Stromal cell of bone marrow (primary cell): Measurements from ENCODE around the gene CCL20.
"Not testable (repeated sequence)": the region's sequence is repeated elsewhere in the genome, so short reads cannot be mapped to it uniquely, and the experiment has no call there.

Source experiments
- DNase-seq: peaks from one replicate; pipeline ENCODE4 v3.0.0-alpha.2; 2012; ENCODE audit warnings: low read depth

CCL20 gene, protein sequence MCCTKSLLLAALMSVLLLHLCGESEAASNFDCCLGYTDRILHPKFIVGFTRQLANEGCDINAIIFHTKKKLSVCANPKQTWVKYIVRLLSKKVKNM

GRCh38 chr2:227813562-227814353, at the start of gene CCL20:
CCL20 (plus strand) TSS chr2:227813842; CDS start chr2:227813912, 70 bp downstream.
- no peak for DNase-seq

- no peak for DNase-seq
Observed at GRCh38 chr2:227765788-227766372, 47.8 kb upstream of the CCL20 start.

GRCh38 chr2:227766373-227766883, 47.2 kb upstream of the CCL20 start:
- DNase-seq, result peak; percentile 46

DNA sequence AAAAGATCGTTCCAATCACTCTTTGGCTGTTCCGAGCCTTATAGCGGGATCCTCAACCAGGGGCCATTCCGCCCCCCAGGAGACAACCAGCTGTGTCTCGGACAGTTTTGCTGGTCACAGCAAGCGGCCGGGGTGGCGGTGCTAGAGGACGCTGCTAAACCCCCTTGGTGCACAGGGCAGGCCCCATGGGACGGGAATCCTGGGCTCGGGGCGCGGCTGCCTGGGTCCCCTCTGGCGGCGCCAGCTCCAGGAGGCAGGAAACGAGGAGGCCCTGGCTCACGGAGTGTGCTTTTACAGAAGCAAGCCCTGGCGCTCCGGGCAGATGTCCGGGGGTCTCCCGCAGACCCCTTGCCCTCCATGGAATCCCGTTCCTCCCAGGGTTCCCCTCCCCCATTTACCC, 45.8 kb upstream of the CCL20 start:
- no peak for DNase-seq

DNA sequence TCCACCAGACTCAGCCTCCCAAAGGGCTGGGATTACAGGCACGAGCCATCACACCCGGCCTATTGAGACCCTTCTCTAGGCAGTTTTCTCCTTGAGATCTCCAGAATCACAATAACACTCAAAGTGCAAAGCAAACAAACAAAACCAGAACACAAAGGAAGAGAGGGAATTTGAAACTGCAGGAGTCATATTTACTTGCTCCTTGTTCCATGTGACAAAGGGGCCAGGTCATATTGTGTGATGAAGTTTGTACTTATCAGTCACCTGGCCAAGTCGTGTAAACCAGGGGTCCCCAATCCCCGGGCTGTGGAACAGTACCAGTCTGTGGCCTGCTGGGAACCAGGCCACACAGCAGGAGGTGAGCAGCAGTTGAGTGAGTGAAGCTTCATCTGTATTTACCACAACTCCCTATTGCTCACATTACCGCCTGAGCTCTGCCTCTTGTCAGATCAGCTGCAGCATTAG, 41.4 kb upstream of the CCL20 start:
- DNase-seq, result no peak

DNA sequence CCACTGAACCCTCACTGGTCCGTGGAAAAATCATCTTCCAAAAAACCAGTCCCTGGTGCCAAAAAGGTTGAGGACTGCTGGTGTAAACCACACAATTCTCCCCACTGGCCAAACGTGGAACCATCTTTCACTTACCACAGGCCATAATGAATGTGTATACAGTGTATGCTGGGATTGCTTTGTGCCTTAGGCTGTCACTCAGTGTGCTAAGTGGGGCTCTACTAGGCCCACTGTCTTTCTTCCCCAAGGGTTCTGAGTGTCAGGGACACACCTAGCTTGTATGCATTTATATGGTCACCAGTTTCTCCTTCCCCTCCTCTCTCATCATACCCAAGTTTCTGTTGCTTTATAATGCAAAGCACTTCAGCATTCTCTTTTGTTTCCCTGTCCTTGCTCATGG, 40.7 kb upstream of the CCL20 start:
- no peak for DNase-seq

- no peak for DNase-seq
Observed at GRCh38 chr2:227774011-227774624, 39.5 kb upstream of the CCL20 start.

GRCh38 chr2:227774895-227775842, 38.5 kb upstream of the CCL20 start:
- no peak for DNase-seq

- DNase-seq, result no peak
Observed at GRCh38 chr2:227780981-227781615, 32.5 kb upstream of the CCL20 start.

GRCh38 chr2:227781841-227782240, 31.8 kb upstream of the CCL20 start:
- no peak for DNase-seq

GRCh38 chr2:227782804-227783203, 30.8 kb upstream of the CCL20 start:
- DNase-seq, result no peak

GRCh38 chr2:227783404-227784138, 30.1 kb upstream of the CCL20 start:
- no peak for DNase-seq

GRCh38 chr2:227785293-227785692, 28.3 kb upstream of the CCL20 start:
- no peak for DNase-seq

DNA sequence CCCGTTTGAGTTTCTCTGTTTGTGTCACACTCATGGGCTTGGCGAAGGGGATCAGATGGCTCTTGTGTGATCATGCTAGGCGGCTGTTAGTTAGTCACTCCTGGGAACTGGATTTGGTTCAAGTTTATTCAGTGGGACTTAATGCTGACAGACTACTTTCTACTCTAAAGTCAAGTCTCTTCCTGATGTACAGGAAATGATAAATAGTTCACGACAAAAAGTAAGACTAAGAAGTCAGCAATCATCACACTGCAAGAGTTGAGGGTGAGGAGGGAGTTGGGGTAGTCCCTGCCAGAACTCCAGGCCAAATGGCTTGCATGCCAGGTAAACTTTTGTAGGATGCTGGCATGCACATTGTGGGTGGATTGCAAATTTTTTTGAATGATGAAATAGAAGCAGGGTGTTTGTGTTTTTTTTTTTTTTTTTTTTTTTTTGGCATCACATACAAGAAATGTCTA, 25.1 kb upstream of the CCL20 start:
- no peak for DNase-seq

DNA sequence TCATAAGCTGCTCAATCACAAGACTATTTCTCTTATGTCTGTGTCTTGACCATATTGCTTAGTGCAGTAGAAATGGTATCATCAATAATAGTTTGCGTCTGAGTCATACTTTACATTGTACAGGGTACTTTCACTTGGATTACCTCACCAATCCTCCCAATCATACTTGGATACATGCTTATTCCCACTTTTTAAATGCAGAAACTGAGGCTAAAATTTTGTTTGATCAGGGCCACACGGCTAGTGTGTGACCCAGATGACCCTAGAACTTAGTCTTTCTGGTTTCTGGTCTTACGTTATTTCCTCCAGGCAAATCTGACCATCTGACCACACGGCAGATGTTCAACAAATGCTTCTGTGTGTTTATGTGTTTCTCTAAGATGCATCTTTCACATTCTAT, 23.8 kb upstream of the CCL20 start:
- no peak for DNase-seq

DNA sequence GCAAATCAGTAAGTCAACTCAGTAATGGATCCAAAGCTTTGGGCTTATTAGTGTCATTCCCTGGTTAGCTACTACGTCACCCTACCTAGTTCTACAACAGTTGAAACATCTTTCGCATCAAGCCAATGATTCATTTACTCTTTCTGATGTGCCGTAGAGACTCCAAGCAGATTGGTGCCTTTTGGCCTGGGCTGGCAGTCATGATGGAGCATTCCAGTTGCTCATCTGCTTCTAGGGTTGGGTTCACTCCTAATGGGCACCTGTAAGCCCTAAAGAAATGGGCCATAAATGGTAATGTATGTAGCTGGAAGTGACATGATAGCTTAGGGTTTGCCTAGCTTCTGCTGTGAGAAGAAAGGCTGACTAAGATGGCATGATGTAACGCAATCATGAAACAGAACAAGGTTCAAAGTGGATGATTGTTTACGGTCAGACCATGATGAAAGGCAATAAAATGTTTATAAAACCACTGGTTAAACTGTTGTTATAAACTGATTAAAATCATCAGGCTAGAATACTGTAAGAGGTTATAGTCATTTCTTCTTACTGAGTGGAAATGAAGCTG, 20.4 kb upstream of the CCL20 start:
- no peak for DNase-seq

DNA sequence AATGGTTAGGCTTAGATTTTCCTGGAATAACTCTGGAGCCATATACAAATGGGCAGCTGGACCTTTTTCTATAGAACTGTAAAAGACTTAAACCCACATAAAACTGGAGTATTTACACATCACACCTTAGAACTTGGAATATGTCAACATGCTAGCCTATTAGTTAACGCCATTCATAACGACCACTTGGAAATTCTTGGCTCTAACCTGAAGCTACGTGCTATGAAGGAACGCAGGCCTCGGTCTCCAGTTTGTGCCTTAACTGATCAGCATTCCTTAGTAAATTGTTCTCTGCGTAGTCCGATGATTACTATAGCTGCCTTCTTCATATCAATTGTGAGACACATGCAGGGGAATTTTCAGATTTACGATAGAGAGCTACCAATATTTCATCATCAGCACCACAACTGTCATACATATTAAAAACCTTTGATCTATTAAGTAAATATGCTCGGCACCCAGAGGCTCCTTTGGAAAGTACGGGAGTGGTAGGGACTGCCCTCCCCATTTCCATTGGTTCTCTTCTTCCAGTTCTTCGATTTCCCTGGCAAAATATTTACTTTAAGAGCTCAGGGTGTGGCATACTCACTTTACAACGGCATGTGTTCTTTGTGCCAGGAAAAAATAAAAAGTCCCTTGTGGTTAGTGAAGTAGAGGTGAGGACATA, 17.5 kb upstream of the CCL20 start:
- no peak for DNase-seq

DNA sequence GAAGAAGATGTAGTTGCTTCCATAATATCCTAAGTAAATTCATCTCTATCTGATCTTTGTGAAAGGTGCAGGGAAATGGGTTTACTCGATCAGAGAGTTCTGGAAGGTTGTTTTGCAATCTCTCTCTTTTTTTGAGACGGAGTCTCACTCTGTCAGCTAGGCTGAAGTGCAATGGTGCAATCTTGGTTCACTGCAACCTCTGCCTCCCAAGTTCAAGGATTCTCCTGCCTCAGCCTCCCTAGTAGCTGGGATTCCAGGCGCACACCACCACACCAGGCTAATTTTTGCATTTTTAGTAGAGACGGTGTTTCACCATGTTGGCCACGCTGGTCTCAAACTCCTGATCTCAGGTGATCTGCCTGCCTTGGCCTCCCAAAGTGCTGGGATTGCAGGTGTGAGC, 16.9 kb upstream of the CCL20 start:
- not testable (repeated sequence) for DNase-seq

- no peak for DNase-seq
Observed at GRCh38 chr2:227799202-227799601, 14.4 kb upstream of the CCL20 start.
